ENCODE results near the gene TSC1.

DNA sequence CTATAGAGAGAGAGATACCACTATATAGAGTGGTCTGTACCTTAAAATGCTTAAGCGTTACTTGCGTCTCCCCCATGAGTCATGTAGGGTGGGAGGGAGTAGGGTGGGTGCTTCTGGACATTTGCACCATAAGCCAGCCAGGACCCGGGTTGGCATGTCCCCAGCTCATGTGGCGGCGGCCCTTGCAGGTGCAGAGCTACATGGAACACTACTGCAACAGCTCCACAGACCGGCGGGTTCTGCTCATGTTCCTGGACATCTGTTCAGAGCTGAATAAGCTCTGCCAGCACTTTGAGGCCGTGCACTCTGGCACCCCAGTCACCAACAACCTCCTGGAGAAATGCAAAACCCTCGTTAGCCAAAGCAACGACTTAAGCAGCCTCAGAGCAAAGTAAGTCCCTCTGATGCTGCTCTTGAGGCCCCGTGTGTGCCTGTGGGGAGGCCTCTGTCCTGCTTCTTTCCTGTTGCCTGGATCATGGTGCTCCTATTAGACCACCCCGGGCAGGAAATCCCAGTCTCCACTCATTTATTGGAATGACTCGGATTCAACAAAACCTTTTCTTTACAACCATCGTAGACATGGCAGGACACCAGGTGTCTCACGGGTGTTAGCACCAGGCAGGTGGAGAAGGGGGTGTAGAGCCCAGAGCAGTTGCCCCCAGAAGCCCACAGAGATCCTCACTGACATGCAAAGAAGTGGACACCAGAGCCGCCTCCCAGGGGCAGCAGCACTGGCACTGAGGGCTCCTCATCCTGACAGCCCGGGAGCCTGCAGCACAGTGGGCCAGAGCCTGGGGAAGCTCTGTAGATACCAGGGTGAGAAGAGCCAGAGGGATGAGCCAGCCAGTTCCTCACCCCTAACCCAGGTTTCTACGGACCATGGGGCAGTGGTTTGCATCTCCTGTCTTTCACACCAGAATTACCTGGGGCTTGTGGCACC, 57.0 kb downstream of the TSC1 start:
- TF ChIP-seq, protein P1, sequence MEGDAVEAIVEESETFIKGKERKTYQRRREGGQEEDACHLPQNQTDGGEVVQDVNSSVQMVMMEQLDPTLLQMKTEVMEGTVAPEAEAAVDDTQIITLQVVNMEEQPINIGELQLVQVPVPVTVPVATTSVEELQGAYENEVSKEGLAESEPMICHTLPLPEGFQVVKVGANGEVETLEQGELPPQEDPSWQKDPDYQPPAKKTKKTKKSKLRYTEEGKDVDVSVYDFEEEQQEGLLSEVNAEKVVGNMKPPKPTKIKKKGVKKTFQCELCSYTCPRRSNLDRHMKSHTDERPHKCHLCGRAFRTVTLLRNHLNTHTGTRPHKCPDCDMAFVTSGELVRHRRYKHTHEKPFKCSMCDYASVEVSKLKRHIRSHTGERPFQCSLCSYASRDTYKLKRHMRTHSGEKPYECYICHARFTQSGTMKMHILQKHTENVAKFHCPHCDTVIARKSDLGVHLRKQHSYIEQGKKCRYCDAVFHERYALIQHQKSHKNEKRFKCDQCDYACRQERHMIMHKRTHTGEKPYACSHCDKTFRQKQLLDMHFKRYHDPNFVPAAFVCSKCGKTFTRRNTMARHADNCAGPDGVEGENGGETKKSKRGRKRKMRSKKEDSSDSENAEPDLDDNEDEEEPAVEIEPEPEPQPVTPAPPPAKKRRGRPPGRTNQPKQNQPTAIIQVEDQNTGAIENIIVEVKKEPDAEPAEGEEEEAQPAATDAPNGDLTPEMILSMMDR (IDR thresholded peaks at IDR 0.05; ENCODE audit: poor library complexity), result no peak
- TF ChIP-seq EZH2 (IDR thresholded peaks at IDR 0.05; ENCODE audit: borderline replicate concordance) (no peak), EZH2phosphoT487 (IDR thresholded peaks at IDR 0.05; ENCODE audit: low read depth, severe bottlenecking, unreplicated experiment) (no peak)
